GM18870 (cell line): ENCODE data around the gene DPP3.

Source experiments
- ATAC-seq: cut with Tn5 transposase; IDR thresholded peaks from one replicate; pipeline ENCODE4 v1.9.1; 2021; ENCODE audit warnings: moderate library complexity; ENCODE audit not compliant: unreplicated experiment

The DPP3 gene

GRCh38 chr11:66555416-66555815 lies 75.2 kb downstream of the DPP3 start:
- ATAC-seq = no peak

GRCh38 chr11:66556086-66556485 lies 75.9 kb downstream of the DPP3 start:
- ATAC-seq = no peak

GRCh38 chr11:66557733-66558326 lies 77.6 kb downstream of the DPP3 start:
- no peak for ATAC-seq
